A673 (cell line): ENCODE data around the gene KCNMA1.

Experiments
- EZH2 ChIP-seq: fragments of 200-600 bp; sonication (generic); IDR thresholded peaks from 2 replicates; pipeline ENCODE4 v1.6.1; 2017; ENCODE audit warnings: borderline replicate concordance, low read depth, mild to moderate bottlenecking, mixed read lengths, antibody characterized with exemption, low read length; ENCODE audit not compliant: poor library complexity, severe bottlenecking
- TF ChIP-seq, protein P1 (sequence below): fragments of 300-800, 200-600 bp; sonication (generic); conservative IDR thresholded peaks from 2 replicates; pipeline ENCODE4 v1.5.1; 2017; ENCODE audit warnings: low read depth, mild to moderate bottlenecking, antibody characterized with exemption, low read length, moderate library complexity, mixed read lengths

DNA sequence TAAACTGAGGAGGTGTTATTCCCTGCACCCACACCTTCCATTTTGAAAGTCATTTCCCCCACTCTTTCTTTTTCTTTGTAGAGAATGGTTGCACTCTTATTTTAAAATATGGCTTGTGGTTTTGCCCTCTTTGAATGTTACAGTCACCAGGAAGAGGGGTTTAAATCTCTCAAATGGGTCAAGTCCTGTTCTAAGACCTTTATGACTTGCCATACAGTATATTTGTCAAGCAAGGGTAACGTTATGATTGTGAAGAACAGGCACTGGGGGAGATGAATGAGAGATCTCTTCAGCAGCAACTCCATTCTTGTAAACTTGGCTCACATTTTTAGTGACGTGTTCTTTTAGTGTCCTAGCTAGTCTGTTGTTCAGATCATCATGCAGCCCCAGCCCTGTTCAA is 634.7 kb downstream of the KCNMA1 start:
- TF ChIP-seq, protein P1, sequence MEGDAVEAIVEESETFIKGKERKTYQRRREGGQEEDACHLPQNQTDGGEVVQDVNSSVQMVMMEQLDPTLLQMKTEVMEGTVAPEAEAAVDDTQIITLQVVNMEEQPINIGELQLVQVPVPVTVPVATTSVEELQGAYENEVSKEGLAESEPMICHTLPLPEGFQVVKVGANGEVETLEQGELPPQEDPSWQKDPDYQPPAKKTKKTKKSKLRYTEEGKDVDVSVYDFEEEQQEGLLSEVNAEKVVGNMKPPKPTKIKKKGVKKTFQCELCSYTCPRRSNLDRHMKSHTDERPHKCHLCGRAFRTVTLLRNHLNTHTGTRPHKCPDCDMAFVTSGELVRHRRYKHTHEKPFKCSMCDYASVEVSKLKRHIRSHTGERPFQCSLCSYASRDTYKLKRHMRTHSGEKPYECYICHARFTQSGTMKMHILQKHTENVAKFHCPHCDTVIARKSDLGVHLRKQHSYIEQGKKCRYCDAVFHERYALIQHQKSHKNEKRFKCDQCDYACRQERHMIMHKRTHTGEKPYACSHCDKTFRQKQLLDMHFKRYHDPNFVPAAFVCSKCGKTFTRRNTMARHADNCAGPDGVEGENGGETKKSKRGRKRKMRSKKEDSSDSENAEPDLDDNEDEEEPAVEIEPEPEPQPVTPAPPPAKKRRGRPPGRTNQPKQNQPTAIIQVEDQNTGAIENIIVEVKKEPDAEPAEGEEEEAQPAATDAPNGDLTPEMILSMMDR, result no peak
- no peak for TF ChIP-seq EZH2
